ENCODE results near the gene TM4SF4.

TM4SF4 gene

GRCh38 chr3:149487598-149488197, 13.2 kb downstream of the TM4SF4 start:
- DNase-seq, result no peak

DNA sequence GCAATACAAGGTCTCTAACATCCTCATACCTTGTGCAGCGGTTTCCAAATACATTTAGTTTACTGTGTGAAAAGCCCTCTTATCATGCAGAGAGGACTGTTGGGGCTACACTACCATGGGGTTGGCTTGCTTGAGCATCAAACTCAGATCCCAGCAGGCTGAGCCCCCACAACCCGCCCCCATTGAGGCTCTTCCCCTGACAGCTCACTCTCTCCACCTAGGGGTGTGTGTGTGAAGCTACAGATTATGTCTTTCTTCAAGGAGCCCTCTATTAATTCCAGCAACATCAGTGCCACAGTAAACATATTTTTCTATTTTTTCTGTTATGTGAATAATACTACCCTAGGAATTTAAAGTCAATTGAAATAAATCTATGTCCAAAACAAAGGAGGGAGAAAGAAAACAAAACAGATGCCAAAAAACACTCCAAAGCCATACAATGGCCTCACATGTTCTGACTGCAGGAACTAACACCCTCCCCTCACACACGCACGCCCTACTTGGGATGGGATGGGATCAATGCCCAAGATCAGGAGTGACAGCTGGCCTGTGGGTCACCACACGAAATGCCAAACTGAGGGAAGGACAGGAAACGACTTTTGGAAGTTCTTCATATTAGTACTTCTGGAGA, 14.7 kb downstream of the TM4SF4 start:
- DNase-seq, result no peak

- no peak for DNase-seq
Measured at GRCh38 chr3:149490260-149490971, 15.9 kb downstream of the TM4SF4 start.

GRCh38 chr3:149493315-149494021, 19.0 kb downstream of the TM4SF4 start:
- no peak for DNase-seq

DNA sequence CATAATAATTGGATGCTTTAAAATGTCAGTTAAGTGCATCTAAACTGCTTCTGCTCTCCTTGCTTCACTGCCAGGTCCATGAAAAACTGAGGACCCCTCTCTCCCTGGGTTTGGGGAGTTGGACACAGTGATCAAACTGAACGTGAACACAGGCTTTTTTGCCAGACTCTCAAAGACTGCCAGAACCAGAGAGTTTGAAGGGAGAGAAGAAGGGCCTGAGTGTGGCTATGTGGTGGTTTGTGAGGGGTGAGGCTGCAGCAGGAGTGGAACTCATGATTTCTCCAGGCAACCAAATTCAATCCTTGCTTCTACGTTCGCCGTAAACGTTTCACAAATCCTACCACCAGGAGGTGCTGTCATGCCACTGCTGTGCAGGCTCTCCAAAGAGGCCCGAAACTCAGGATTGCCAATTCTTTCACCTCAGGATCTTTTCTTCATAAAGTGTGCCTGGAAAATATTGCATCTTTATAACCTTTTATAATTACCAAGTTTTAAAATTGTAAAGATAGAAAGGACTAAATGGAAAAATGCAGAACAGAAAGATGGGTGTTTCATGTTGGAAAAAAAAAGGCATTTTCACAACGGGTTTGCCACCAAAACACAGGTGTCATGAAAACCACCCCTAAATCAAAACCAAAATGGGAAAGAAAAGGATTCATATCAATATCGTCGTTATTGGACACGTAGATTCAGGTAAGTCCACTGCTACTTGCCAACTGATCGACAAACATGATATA, 19.7 kb downstream of the TM4SF4 start:
- DNase-seq, result no peak

DNA sequence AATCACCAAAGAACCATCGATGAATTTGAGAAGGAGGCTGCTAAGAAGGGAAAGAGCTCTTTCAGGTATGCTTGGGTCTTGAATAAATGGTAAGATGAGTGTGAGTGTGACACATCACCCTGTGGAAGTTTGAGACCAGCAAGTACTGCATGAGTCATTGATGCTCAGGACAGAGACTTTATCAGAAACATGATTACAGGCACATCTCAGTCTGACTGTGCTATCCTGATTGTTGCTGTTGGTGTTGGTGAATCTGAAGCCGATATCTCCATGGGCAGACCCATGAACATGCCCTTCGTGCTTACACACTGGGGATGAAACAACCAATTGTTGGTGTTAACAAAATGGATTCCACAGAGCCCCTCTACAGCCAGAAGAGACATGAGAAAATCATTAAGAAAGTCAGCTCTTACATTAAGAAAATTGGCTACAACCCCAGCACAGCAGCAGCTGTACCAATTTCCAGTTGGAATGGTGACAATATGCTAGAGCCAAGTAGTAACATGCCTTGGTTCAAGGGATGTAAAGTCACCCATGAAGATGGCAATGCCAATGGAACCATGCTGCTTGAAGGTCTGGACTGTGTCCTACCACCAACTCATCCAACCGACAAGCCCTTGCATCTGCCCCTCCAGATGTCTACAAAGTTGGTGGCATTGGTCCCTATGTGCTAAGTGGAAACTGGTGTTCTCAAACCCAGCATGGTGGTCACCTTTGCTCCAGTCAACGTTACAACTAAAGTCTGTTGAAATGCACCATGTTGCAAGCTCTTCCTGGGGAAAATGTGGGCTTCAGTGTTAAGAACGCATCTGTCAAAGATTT, 20.5 kb downstream of the TM4SF4 start:
- no peak for DNase-seq

- DNase-seq, result no peak
Measured at GRCh38 chr3:149495581-149496125, 21.2 kb downstream of the TM4SF4 start.

DNA sequence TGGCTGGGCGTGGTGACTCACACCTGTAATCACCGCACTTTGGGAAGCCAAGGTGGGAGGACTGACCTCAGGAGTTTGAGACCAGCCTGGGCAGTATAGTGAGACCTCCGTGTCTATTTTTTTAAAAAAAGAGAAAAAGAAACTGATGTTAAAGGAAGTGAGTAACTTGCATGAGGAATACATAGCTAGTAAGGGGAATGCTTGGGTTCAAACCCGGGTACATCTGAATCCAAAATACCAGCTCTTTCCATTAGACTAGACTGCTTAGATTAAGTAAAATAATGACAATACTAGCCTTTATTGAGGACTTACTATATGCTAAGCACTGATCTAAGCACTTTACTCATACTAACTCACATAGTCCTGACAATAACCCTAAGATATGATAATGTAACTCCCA, 22.4 kb downstream of the TM4SF4 start:
- DNase-seq, result no peak

DNA sequence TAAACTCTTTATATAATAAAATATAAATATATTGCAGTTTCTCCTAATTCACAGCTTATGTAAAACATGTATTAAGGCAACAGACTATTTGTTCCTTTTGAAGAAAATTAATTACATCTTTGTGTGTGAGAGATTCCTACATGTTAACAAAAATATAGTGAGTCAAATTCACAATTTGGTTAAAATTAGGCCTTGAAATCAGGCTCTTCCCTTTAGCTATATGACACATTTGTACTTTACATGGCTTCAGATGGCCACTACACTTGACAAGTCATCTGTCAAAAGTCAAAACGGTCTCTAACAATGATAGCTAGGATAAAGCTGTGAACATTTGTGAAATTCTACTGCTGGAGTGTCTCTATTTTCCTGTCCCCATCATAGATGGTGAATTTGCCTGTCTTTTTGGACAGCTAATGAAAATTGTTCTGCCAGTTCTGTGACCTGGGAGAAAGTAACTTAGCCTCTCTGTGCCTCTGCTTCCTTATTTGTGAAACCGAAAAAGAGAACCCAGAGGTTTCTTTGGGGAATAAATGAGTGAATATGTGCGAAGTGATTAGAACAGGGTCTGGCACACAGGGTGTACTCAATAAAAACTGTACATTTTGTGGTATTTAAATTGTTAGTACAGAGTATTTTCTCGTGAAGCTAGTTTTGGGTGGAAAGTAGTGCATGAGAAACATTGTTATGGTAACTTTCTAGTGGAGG, 23.6 kb downstream of the TM4SF4 start:
- DNase-seq, result no peak

- no peak for DNase-seq
Measured at GRCh38 chr3:149501524-149501923, 27.0 kb downstream of the TM4SF4 start.

DNA sequence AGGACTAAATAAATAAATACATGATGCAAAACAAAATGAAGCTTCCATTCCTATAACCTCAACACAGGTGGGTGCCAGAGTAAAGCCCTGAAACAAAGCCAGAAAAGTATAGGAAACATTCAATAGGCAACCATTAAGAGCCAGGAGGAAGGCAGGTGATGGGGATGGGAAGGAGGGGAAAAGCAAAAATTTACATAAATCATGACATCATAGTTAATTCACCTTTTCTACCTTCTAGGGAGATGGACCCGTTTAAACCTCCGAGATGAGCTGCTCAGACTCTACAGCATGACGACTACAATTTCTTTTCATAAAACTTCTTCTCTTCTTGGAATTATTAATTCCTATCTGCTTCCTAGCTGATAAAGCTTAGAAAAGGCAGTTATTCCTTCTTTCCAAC, 27.9 kb downstream of the TM4SF4 start:
- DNase-seq, result no peak

GRCh38 chr3:149506540-149506939, 32.0 kb downstream of the TM4SF4 start:
- DNase-seq, result no peak

- no peak for DNase-seq
Measured at GRCh38 chr3:149506965-149507364, 32.5 kb downstream of the TM4SF4 start.

GRCh38 chr3:149507491-149508324, 33.2 kb downstream of the TM4SF4 start:
- DNase-seq, result peak; percentile 25

- DNase-seq, result no peak
Measured at GRCh38 chr3:149509526-149509925, 35.0 kb downstream of the TM4SF4 start.

- DNase-seq, result no peak
Measured at GRCh38 chr3:149510480-149510879, 36.0 kb downstream of the TM4SF4 start.

DNA sequence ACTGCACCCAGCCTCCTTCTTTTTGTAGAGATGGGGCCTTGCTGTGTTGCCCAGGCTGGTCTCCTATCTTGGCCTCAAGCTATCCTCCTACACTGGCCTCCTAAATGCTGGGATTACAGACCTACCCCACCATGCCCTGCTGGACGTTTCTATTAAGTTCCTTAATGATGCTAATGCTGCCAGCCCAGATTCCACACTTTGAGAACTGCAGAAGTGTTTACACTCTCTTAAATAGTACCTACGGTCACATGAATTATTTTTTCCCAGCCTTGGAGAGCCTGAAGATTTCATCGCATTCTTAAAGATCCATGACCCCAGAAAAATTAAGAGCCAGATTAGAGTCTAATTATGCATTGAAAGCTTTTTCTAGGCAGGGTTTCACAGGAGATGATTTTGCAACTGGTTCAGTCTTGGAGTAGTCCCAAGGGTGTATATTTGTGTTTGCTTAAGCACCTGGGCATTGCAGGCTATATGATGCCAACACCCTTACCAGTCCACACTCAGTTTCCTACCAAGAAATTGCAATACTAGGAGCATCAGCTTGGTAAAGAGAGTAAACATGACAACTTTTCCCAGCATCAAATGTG, 36.6 kb downstream of the TM4SF4 start:
- DNase-seq, result no peak

GRCh38 chr3:149512073-149512782, 37.7 kb downstream of the TM4SF4 start:
- DNase-seq, result no peak

DNA sequence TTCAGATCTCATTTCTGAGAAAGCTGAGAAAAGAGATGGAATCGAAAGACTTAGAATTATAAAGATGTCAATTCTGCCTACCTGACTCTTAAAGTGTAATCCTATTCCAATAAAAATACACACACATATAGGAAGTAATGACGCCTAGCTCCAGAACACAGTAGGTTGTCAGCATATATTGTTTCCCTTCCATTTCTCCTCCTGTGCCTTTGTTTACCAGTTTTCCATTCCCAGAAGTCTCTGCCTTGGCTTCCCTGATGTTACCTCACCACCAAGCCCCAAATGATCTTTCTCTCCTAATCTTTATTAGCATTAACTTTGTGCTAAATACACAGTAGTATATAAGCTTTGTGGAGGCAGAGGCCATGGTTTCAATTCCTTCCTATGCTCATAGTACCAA, 40.0 kb downstream of the TM4SF4 start:
- no peak for DNase-seq

Data from SIG-M5 (cell line).